ENCODE measurements around the gene CRISPLD2.

The CRISPLD2 gene

GRCh38 chr16:84947996-84948850, 128.4 kb downstream of the CRISPLD2 start:
- FAIRE-seq, result no peak
- no peak for DNase-seq (ENCODE audit: insufficient read length, low spot score)

DNA sequence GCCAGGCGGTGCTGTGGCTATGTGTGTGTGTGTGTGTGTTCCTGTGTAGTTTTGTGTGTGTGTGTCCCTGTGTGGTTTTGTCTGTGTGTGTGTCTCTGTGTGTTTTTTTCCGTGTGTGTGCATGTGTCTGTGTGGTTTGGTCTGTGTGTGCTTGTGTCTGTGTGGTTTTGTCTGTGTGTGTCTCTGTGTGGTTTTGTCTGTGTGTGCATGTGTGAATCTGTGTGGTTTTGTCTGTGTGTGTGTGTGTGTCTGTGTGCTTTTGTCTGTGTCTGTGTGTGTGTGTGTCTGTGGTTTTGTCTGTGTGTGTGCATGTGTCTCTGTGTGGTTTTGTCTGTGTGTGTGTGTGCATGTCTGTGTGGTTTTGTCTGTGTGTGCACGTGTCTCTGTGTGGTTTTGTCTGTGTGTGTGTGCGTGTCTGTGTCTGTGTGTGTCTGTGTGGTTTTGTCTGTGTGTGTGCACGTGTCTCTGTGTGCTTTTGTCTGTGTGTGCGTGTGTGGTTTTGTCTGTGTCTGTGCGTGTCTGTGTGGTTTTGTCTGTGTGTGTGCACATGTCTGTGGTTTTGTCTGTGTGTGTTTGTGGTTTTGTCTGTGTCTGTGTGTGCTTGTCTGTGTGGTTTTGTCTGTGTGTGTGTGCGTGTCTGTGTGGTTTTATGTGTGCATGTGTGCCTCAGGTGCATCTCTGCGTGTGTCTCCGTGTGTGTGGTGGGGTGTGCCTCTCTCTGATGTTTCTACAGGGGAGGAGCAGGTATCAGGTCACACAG, 129.2 kb downstream of the CRISPLD2 start:
- FAIRE-seq, result peak; percentile 87
- no peak for DNase-seq (ENCODE audit: insufficient read length, low spot score)

DNA sequence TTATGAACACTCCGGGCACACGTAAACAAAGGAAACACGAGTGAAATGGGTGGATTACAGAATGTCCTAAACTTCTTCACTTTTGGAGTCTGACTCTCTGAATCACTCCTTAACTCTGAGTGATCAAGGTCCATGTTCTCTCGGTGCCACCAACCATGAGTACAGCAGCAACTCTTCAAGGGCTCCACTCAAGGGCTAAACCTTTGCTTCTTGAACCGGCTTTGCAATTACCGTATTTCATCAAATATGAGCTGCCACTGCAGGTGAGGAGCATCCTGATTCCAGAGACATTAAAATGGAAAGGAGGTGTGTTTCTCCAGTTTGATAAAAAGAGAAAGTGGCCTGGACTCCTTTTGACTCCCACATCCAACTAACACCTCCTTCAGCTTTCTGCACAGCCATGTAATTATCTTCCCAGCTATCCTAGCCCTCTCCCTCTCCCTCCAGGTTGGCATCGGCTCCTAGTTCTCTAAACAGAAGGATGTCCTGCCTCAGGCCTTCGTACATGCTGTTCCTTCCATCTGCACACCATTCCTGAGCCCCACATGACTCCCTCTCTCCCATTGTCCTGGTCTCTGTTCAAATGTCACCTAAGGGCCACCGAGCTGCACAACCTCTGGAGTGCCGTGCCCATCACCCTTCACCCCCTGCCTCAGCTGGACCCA, 130.1 kb downstream of the CRISPLD2 start:
- FAIRE-seq (no peak), DNase-seq (ENCODE audit: insufficient read length, low spot score) (no peak)

- no peak for DNase-seq (ENCODE audit: insufficient read length, low spot score)
- FAIRE-seq, result no peak
Measured at GRCh38 chr16:84950906-84951305, 131.1 kb downstream of the CRISPLD2 start.

DNA sequence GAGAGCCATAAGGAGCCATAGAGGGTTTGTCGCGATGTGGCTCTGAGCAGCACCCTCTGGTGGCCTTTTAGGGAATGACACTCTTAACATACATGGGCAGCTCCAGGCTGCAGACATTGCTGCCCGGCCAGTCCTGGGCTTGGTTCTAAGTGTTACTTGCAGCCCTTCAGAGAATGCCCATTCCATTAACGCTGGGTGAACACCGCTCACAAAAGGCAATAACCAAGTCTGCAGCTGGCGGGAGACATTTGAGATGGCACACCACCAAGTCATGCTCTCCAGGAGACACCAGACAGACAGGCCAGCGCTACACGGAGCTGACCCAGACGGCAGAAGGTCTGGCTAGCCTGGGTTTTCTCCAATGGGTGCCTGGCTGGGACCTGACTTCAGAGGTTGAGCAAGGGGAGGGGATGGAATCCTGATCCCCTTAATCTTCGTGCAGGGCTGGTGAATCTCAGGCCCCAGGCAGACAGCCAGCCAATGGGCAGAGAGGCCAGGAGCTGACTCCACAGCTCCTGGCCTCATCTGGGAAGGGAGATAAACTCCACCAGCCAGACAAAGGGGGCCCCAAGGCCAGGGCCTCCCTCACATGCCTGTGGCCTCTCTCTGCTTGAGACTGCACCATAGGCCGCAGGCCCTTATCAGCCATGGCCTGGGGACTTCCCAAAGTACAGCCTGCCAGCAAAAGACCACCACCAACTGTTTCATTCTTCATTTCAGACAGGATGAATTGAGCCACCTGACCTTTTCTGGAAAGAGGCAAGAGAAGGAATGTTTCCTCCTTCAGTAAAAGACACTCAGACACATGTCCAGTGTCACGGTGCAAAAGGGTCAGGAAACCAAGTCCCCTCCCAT, 132.8 kb downstream of the CRISPLD2 start:
- FAIRE-seq (peak; percentile 26), DNase-seq (ENCODE audit: insufficient read length, low spot score) (peak; percentile 85)

DNA sequence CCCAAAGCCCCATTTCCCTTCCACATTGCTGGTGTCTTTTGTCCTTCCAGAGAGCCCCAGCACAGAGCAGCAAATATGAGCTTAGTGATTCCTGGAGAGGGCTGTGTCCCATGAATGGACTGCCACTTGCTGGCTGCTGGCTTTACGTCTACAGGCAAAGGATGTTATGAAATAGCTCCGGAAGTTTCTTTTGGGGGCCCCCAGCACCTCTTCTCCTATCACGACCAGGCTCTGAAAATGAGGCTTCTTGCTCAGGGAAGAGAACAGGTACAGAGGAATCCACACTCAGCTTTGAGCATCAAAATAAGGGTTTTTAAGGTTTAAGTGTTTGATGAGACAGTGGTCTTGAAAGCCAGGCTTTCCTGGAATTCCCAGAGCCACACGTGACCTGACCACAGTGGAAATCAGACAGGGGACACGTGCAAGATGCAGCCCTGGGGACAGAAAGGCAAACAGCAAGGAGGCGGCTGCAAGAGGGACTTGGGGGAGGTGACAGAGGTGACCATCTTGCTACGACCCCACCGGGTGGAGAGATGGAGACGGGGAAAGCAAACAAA, 133.5 kb downstream of the CRISPLD2 start:
- no peak for DNase-seq (ENCODE audit: insufficient read length, low spot score)
- FAIRE-seq, result no peak

DNA sequence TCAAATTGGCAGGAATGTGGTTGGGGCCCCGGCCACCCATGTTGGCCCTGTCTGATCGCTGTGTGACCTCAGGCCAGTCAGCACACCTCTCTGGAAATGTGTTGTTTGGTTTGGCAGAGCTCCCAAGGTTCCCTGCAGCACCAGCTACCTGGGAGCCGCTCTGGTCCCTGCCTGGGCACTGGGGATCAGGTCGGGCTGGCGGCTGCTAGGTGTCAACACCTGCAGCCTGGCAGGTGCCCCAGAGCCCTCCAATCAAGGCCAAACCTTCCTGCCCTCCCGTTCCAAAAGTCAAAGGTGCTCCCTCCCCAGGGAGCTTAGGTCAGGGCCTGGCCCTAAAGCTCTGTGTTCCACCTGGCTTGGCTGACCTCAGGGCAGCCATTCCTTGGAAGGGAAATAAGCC, 135.6 kb downstream of the CRISPLD2 start:
- FAIRE-seq, result no peak

DNA sequence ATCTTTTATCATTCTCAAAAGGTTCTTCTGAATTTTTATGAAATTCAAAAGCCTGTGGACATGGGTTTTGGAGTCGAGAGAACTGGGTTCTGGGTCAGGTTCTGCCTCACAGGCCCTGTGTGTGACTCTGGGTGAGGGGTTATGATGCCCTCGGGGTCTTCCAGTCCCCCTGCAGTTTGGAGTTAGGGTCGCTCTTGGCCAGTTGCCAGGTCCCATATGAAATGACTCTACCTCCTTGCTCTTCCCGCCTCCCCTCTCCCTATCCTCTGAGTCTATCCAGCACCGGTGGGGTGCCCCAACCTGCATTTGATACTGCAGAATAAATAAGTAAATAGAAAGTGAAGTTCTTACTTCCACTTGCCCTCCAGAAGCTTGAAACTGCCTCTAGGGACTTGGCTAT, 137.4 kb downstream of the CRISPLD2 start:
- DNase-seq (ENCODE audit: insufficient read length, low spot score) (no peak), FAIRE-seq (no peak)

More for the DNA sequence above, 135.6 kb downstream of the CRISPLD2 start:
- no peak for DNase-seq (ENCODE audit: insufficient read length, low spot score)

DNA sequence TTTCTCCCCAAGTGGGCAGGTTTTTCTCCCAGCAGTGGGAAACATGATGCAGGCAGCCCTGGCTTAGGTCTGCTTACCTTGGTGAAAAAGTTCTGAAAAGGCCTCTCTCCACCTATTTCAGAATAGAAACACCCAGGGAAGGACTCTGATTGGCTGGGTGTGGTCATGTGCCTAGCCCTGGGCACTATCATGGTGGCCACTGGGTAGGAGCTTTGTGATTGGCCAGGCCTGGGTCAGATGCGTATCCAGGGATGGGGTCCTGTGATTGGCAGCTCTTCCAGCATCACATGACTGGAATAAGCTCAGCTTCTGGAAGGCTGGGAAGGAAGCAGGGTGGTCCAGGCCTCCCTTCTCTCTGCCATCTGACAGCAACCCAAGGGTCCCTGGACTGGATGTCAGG, 138.0 kb downstream of the CRISPLD2 start:
- no peak for DNase-seq (ENCODE audit: insufficient read length, low spot score)
- no peak for FAIRE-seq

Data from HTR-8/SVneo (cell line).